ENCODE data around the gene HS1BP3.
A peak's percentile ranks its signal among the peaks of the same experiment; 100 is the strongest.

DNA sequence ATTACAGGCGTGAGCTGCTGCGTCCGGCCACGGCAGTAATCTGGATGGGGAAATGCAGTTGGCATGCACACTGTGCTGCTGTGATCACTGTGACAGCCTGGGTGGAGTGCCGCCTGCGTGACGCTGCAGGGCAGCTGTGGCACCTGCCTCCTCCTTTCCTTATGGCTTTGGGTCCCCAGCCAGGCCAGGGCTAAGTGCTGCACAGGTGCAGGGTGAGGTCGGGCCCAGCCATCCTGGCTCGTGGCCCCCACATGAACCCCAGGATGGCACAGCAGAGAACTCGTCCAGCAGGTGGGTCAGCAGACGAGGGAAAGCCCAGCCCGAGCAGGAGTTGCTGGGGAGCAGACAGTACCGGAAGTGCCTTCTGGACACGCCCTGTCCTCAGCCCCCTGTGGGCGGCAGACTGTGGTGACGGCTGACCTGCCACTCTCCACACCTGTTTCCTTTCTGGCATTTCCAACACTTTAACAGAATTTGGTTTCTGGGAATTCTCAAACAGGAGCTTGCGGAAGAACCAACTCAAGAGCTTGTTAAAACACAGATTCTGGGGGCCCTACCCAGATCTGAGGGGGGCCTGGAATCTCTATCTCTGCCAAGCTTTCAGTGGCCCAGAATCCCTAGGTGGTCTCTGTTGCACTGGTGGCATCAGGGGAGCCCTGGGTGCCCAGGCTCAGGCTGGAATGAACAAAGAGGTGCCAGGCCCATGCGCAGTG is 16.9 kb downstream of the HS1BP3 start:
- TF ChIP-seq, protein P1, sequence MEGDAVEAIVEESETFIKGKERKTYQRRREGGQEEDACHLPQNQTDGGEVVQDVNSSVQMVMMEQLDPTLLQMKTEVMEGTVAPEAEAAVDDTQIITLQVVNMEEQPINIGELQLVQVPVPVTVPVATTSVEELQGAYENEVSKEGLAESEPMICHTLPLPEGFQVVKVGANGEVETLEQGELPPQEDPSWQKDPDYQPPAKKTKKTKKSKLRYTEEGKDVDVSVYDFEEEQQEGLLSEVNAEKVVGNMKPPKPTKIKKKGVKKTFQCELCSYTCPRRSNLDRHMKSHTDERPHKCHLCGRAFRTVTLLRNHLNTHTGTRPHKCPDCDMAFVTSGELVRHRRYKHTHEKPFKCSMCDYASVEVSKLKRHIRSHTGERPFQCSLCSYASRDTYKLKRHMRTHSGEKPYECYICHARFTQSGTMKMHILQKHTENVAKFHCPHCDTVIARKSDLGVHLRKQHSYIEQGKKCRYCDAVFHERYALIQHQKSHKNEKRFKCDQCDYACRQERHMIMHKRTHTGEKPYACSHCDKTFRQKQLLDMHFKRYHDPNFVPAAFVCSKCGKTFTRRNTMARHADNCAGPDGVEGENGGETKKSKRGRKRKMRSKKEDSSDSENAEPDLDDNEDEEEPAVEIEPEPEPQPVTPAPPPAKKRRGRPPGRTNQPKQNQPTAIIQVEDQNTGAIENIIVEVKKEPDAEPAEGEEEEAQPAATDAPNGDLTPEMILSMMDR (IDR thresholded peaks at IDR 0.05), result peak in 1 of 3 experiments; percentile 14
- no peak for TF ChIP-seq POLR2A (IDR thresholded peaks at IDR 0.05)
- peak in 1 of 2 donors; percentile 63 for TF ChIP-seq POLR2AphosphoS5 (IDR thresholded peaks at IDR 0.05; ENCODE audit: insufficient read depth in 1 of 2, low read depth in 1 of 2)
